K562 (cell line): ENCODE data around the gene ALOXE3. TPM values are rescaled to one million over a fixed set of nuclear protein-coding genes. Genes with fewer than 3 reads are reported as not detected.

Source experiments
- ATF2 ChIP-seq: sonication (generic); formaldehyde crosslinking; IDR thresholded peaks from 2 replicates; pipeline ENCODE4 v1.8.1; 2022; ENCODE audit warnings: missing genetic modification reagents
- NBN ChIP-seq: fragments of 450-650 bp; IDR thresholded peaks from 2 replicates; pipeline ENCODE4 v1.6.1; 2016; ENCODE audit warnings: low read depth, mild to moderate bottlenecking
- POLR3G ChIP-seq: IDR thresholded peaks from 2 replicates; pipeline ENCODE4 v1.6.1; 2011; ENCODE audit not compliant: insufficient read length, insufficient replicate concordance; ENCODE audit errors: extremely low read depth
- TCF3 ChIP-seq: sonication (generic); formaldehyde crosslinking; IDR thresholded peaks from 2 replicates; pipeline ENCODE4 v1.4.0; 2020; ENCODE audit warnings: mild to moderate bottlenecking, missing genetic modification reagents
- ZNF175 ChIP-seq: fragments of 200-800 bp; sonication (Bioruptor generic); IDR thresholded peaks from 2 replicates; pipeline ENCODE4 v1.6.1; 2016; ENCODE audit warnings: low read depth, mild to moderate bottlenecking, missing genetic modification characterization, missing compliant biosample characterization
- polyA plus RNA-seq, 8 experiments: library from polyadenylated mRNA; depleted of rRNA in 4 of 8; stranded (reverse) in 5 of 8; unstranded in 3 of 8; fragments of >200 nt; fragmentation: Nextera tagmentation in 2 of 8; fragmentation: Illumina TruSeq in 1 of 8; extraction: Ambion mirVana in 2 of 8; extraction: Trizol in 1 of 8; gene quantifications; 2 replicates each; pipeline versions ENCODE4 v1.2.1 to v1.2.3, GENCODE V29; 2011 to 2014; ENCODE audit warnings: inconsistent platforms in 1 of 8, missing spikeins in 1 of 8
- total RNA-seq, 7 experiments: library from RNA; depleted of rRNA in 6 of 7; stranded (reverse); fragments of >200 nt in 6 of 7; fragmentation: Illumina TruSeq in 2 of 7; extraction: Trizol in 2 of 7; gene quantifications; 2 replicates each; pipeline versions ENCODE4 v1.2.1 to v1.2.3, GENCODE V29; 2011 to 2021; ENCODE audit warnings: low replicate concordance in 1 of 7
- TF ChIP-seq, protein P1 (sequence below): fragments of 200-600 bp; sonication (generic); IDR thresholded peaks from one replicate; pipeline ENCODE4 v1.6.1; 2012; ENCODE audit warnings: mild to moderate bottlenecking, low read depth, low read length, inconsistent platforms
- TF ChIP-seq, protein P2 (sequence below): fragments of 250-450 bp; sonication (Bioruptor Pico); IDR thresholded peaks from 2 replicates; pipeline ENCODE4 v1.8.0; 2021; ENCODE audit warnings: moderate library complexity, mild to moderate bottlenecking, inconsistent platforms
- TF ChIP-seq, protein P3 (sequence below): fragments of 450-650 bp; IDR thresholded peaks from 2 replicates; pipeline ENCODE4 v1.6.1; 2017; ENCODE audit warnings: antibody characterized with exemption

Gene ALOXE3
- total and polyA plus RNA-seq, 9 of the 15 experiments (the other 6 are each of a cell fraction or from before 2014, with no cell fraction given): 0.04 TPM; not detected in 8

GRCh38 chr17:8120520-8121406 is 2.4 kb upstream of the ALOXE3 start (continued):
- no peak for TF ChIP-seq TCF3
- TF ChIP-seq, protein P1, sequence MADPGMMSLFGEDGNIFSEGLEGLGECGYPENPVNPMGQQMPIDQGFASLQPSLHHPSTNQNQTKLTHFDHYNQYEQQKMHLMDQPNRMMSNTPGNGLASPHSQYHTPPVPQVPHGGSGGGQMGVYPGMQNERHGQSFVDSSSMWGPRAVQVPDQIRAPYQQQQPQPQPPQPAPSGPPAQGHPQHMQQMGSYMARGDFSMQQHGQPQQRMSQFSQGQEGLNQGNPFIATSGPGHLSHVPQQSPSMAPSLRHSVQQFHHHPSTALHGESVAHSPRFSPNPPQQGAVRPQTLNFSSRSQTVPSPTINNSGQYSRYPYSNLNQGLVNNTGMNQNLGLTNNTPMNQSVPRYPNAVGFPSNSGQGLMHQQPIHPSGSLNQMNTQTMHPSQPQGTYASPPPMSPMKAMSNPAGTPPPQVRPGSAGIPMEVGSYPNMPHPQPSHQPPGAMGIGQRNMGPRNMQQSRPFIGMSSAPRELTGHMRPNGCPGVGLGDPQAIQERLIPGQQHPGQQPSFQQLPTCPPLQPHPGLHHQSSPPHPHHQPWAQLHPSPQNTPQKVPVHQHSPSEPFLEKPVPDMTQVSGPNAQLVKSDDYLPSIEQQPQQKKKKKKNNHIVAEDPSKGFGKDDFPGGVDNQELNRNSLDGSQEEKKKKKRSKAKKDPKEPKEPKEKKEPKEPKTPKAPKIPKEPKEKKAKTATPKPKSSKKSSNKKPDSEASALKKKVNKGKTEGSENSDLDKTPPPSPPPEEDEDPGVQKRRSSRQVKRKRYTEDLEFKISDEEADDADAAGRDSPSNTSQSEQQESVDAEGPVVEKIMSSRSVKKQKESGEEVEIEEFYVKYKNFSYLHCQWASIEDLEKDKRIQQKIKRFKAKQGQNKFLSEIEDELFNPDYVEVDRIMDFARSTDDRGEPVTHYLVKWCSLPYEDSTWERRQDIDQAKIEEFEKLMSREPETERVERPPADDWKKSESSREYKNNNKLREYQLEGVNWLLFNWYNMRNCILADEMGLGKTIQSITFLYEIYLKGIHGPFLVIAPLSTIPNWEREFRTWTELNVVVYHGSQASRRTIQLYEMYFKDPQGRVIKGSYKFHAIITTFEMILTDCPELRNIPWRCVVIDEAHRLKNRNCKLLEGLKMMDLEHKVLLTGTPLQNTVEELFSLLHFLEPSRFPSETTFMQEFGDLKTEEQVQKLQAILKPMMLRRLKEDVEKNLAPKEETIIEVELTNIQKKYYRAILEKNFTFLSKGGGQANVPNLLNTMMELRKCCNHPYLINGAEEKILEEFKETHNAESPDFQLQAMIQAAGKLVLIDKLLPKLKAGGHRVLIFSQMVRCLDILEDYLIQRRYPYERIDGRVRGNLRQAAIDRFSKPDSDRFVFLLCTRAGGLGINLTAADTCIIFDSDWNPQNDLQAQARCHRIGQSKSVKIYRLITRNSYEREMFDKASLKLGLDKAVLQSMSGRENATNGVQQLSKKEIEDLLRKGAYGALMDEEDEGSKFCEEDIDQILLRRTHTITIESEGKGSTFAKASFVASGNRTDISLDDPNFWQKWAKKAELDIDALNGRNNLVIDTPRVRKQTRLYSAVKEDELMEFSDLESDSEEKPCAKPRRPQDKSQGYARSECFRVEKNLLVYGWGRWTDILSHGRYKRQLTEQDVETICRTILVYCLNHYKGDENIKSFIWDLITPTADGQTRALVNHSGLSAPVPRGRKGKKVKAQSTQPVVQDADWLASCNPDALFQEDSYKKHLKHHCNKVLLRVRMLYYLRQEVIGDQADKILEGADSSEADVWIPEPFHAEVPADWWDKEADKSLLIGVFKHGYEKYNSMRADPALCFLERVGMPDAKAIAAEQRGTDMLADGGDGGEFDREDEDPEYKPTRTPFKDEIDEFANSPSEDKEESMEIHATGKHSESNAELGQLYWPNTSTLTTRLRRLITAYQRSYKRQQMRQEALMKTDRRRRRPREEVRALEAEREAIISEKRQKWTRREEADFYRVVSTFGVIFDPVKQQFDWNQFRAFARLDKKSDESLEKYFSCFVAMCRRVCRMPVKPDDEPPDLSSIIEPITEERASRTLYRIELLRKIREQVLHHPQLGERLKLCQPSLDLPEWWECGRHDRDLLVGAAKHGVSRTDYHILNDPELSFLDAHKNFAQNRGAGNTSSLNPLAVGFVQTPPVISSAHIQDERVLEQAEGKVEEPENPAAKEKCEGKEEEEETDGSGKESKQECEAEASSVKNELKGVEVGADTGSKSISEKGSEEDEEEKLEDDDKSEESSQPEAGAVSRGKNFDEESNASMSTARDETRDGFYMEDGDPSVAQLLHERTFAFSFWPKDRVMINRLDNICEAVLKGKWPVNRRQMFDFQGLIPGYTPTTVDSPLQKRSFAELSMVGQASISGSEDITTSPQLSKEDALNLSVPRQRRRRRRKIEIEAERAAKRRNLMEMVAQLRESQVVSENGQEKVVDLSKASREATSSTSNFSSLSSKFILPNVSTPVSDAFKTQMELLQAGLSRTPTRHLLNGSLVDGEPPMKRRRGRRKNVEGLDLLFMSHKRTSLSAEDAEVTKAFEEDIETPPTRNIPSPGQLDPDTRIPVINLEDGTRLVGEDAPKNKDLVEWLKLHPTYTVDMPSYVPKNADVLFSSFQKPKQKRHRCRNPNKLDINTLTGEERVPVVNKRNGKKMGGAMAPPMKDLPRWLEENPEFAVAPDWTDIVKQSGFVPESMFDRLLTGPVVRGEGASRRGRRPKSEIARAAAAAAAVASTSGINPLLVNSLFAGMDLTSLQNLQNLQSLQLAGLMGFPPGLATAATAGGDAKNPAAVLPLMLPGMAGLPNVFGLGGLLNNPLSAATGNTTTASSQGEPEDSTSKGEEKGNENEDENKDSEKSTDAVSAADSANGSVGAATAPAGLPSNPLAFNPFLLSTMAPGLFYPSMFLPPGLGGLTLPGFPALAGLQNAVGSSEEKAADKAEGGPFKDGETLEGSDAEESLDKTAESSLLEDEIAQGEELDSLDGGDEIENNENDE: no peak
- TF ChIP-seq, protein P2, sequence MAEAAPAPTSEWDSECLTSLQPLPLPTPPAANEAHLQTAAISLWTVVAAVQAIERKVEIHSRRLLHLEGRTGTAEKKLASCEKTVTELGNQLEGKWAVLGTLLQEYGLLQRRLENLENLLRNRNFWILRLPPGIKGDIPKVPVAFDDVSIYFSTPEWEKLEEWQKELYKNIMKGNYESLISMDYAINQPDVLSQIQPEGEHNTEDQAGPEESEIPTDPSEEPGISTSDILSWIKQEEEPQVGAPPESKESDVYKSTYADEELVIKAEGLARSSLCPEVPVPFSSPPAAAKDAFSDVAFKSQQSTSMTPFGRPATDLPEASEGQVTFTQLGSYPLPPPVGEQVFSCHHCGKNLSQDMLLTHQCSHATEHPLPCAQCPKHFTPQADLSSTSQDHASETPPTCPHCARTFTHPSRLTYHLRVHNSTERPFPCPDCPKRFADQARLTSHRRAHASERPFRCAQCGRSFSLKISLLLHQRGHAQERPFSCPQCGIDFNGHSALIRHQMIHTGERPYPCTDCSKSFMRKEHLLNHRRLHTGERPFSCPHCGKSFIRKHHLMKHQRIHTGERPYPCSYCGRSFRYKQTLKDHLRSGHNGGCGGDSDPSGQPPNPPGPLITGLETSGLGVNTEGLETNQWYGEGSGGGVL: no peak
- TF ChIP-seq POLR3G: peak; percentile 23
- no peak for TF ChIP-seq ZNF175 (CRISPR knock-in tag)
- TF ChIP-seq, protein P3, sequence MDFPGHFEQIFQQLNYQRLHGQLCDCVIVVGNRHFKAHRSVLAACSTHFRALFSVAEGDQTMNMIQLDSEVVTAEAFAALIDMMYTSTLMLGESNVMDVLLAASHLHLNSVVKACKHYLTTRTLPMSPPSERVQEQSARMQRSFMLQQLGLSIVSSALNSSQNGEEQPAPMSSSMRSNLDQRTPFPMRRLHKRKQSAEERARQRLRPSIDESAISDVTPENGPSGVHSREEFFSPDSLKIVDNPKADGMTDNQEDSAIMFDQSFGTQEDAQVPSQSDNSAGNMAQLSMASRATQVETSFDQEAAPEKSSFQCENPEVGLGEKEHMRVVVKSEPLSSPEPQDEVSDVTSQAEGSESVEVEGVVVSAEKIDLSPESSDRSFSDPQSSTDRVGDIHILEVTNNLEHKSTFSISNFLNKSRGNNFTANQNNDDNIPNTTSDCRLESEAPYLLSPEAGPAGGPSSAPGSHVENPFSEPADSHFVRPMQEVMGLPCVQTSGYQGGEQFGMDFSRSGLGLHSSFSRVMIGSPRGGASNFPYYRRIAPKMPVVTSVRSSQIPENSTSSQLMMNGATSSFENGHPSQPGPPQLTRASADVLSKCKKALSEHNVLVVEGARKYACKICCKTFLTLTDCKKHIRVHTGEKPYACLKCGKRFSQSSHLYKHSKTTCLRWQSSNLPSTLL: peak; percentile 73
- TF ChIP-seq NBN: 0 out of 2 replicates have a peak, but pooled peaks have one; percentile 59
- no peak for TF ChIP-seq ATF2 (CRISPR knock-in tag)
